Mesothelial cell of epicardium (in vitro differentiated cells): ENCODE measurements around the gene SLC16A10. TPM values are rescaled to one million over a fixed set of nuclear protein-coding genes. Genes with fewer than 3 reads are reported as not detected.

Source experiments
- DNase-seq, 2 experiments: peaks; one replicate each; pipeline ENCODE4 v3.0.0; 2021; ENCODE audit warnings: low spot score in 2 of 2; ENCODE audit not compliant: unreplicated experiment in 2 of 2
- H3K27ac Mint-ChIP-seq: 2 replicates; pipeline ENCODE4 v1.8.0; 2021; ENCODE audit warnings: mixed read lengths
- H3K27me3 Mint-ChIP-seq: 2 replicates; pipeline ENCODE4 v1.8.0; 2021; ENCODE audit warnings: low read depth, mixed read lengths
- H3K36me3 Mint-ChIP-seq: 2 replicates; pipeline ENCODE4 v1.8.0; 2021; ENCODE audit warnings: mixed read lengths
- H3K4me1 Mint-ChIP-seq: 2 replicates; pipeline ENCODE4 v1.8.0; 2021; ENCODE audit warnings: mixed read lengths
- H3K4me3 Mint-ChIP-seq: 2 replicates; pipeline ENCODE4 v1.8.0; 2021; ENCODE audit warnings: mild to moderate bottlenecking, moderate library complexity, mixed read lengths
- H3K9me3 Mint-ChIP-seq: 2 replicates; pipeline ENCODE4 v1.8.0; 2021; ENCODE audit warnings: mixed read lengths
- total RNA-seq: library from RNA; stranded (reverse); gene quantifications from 3 replicates; pipeline ENCODE4 v1.2.1, GENCODE V29; 2021
- TF ChIP-seq, protein P1 (sequence below): fragments of 200-600 bp; sonication (generic); IDR thresholded peaks from one replicate; pipeline ENCODE4 v1.5.0; 2021; ENCODE audit warnings: antibody characterized with exemption; ENCODE audit not compliant: unreplicated experiment

The SLC16A10 gene
- total RNA-seq, 1 donor from 2014 or later: 18.0 TPM

- TF ChIP-seq, protein P1, sequence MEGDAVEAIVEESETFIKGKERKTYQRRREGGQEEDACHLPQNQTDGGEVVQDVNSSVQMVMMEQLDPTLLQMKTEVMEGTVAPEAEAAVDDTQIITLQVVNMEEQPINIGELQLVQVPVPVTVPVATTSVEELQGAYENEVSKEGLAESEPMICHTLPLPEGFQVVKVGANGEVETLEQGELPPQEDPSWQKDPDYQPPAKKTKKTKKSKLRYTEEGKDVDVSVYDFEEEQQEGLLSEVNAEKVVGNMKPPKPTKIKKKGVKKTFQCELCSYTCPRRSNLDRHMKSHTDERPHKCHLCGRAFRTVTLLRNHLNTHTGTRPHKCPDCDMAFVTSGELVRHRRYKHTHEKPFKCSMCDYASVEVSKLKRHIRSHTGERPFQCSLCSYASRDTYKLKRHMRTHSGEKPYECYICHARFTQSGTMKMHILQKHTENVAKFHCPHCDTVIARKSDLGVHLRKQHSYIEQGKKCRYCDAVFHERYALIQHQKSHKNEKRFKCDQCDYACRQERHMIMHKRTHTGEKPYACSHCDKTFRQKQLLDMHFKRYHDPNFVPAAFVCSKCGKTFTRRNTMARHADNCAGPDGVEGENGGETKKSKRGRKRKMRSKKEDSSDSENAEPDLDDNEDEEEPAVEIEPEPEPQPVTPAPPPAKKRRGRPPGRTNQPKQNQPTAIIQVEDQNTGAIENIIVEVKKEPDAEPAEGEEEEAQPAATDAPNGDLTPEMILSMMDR: no peak
- Mint-ChIP-seq H3K27ac (no peak overlapping the region), H3K9me3 (peaks cover 18% of the 10 kb centered on the region), H3K36me3 (peaks cover 1% of the 10 kb centered on the region), H3K27me3 (no peaks in the 10 kb centered on the region), H3K4me1 (peaks cover 3% of the 10 kb centered on the region), H3K4me3 (no peak overlapping the region)
- DNase-seq: no peak
These were observed 143.2 kb downstream of the SLC16A10 start for GRCh38 chr6:111230351-111231089.

- Mint-ChIP-seq H3K9me3 (peaks cover 18% of the 10 kb centered on the region), H3K27me3 (no peaks in the 10 kb centered on the region), H3K36me3 (peaks cover 1% of the 10 kb centered on the region), H3K4me3 (no peak overlapping the region), H3K27ac (no peak overlapping the region), H3K4me1 (peaks cover 3% of the 10 kb centered on the region)
- DNase-seq: no peak
- TF ChIP-seq, protein P1: no peak
These were observed 143.8 kb downstream of the SLC16A10 start for GRCh38 chr6:111231090-111231459.

DNA sequence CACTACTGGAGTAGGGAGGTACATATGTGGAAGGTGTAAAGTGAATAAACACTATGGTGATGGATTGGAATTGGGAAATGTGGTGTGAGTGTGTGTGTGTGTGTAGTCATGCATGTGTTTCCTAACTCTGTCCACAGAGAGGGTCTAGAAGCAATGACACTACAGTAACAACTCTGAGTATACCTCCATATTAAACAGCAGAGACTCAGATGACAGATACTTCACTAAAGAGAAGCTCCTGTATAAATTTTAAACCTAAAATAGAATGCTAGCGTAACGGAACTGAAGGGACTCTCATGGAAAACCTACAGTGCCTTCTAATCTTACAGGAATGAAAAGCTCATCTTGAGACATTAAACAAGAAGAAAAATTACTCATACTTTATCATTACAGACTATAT lies 150.5 kb downstream of the SLC16A10 start:
- no peak overlapping the region for H3K4me3 Mint-ChIP-seq
- H3K27me3 Mint-ChIP-seq: no peaks in the 10 kb centered on the region
- H3K9me3 Mint-ChIP-seq: peaks cover 18% of the 10 kb centered on the region
- DNase-seq: no peak
- H3K4me1 Mint-ChIP-seq: no peaks in the 10 kb centered on the region
- TF ChIP-seq, protein P1: no peak
- no peak overlapping the region for H3K27ac Mint-ChIP-seq
- H3K36me3 Mint-ChIP-seq: peaks cover 1% of the 10 kb centered on the region

DNA sequence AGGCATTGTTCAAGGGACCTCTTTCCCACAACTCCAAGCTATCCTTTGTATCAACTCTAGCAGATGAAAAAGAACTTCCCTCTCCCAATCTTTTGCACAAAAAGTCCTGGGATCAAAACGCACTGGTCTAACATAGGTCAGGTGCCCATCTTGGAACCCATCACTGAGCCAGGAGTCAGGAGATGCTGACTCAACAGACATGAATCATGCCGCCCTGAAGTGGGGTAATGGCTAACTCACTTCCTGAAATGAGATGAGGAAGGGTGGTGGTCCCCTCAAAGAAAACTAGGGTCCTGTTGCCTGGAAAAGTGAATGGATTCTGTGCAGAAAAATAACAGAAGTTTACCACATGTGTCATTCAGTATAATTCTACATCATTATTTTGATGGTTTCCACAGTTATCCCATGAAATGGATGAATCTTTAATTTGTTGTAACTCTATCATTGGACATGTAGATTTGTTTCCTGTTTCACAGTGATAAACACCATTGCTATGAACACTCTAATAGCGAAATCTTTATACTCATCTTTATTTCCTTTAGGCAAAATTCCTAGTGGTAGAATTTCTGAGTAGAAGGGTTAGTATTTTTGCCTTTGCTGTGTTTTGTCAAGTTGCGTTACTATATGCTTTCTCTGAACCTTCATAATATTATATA lies 151.3 kb downstream of the SLC16A10 start:
- Mint-ChIP-seq H3K27me3 (no peaks in the 10 kb centered on the region), H3K27ac (no peak overlapping the region), H3K36me3 (peaks cover 1% of the 10 kb centered on the region), H3K9me3 (peaks cover 14% of the 10 kb centered on the region), H3K4me3 (no peak overlapping the region), H3K4me1 (no peaks in the 10 kb centered on the region)
- no peak for DNase-seq
- TF ChIP-seq, protein P1: no peak

DNA sequence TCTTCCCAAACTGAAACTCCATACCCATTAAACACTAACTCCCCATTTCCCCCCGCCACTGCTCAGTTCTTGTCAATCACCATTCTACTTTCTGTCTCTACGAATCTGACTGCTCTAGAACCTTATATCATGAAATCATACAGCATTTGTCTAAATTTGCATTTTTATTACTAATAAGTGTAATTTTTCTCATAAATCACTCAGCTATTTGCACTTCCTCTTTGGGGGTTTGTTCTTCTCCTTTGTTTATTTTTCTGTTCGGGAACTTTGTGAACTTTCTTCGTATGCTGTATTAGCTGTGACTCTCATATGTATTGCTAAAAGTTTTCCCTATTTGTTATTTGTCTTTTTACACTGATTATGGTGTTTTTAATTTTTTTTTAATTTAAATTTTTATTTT lies 152.2 kb downstream of the SLC16A10 start:
- TF ChIP-seq, protein P1: no peak

More for the DNA sequence above, 152.2 kb downstream of the SLC16A10 start:
- H3K4me1 Mint-ChIP-seq: no peaks in the 10 kb centered on the region
- DNase-seq: no peak
- H3K9me3 Mint-ChIP-seq: peaks cover 7% of the 10 kb centered on the region
- no peaks in the 10 kb centered on the region for H3K27me3 Mint-ChIP-seq
- H3K27ac Mint-ChIP-seq: no peak overlapping the region
- H3K36me3 Mint-ChIP-seq: no peaks in the 10 kb centered on the region
- no peak overlapping the region for H3K4me3 Mint-ChIP-seq
